Glutamatergic neuron (in vitro differentiated cells): ENCODE measurements around the gene CRTC3. TPM values are rescaled to one million over a fixed set of nuclear protein-coding genes. Genes with fewer than 3 reads are reported as not detected.
"Not testable (repeated sequence)": the region's sequence is repeated elsewhere in the genome, so short reads cannot be mapped to it uniquely, and the experiment has no call there.

Source experiments
- DNase-seq: peaks from one replicate; pipeline ENCODE4 v3.0.0; 2022
- H3K27ac Mint-ChIP-seq: one replicate; pipeline ENCODE4 v1.8.0; 2020; ENCODE audit warnings: mild to moderate bottlenecking, mixed read lengths, inconsistent platforms; ENCODE audit not compliant: unreplicated experiment
- H3K27me3 Mint-ChIP-seq: one replicate; pipeline ENCODE4 v1.8.0; 2020; ENCODE audit warnings: mild to moderate bottlenecking, moderate library complexity, mixed read lengths, inconsistent platforms; ENCODE audit not compliant: unreplicated experiment
- H3K36me3 Mint-ChIP-seq: one replicate; pipeline ENCODE4 v1.8.0; 2020; ENCODE audit warnings: mild to moderate bottlenecking, mixed read lengths, inconsistent platforms; ENCODE audit not compliant: unreplicated experiment
- H3K4me1 Mint-ChIP-seq: one replicate; pipeline ENCODE4 v1.8.0; 2020; ENCODE audit warnings: mild to moderate bottlenecking, low read depth, mixed read lengths, inconsistent platforms; ENCODE audit not compliant: unreplicated experiment
- H3K4me3 Mint-ChIP-seq: one replicate; pipeline ENCODE4 v1.8.0; 2020; ENCODE audit warnings: mild to moderate bottlenecking, mixed read lengths, inconsistent platforms; ENCODE audit not compliant: unreplicated experiment
- H3K9me3 Mint-ChIP-seq: one replicate; pipeline ENCODE4 v1.8.0; 2020; ENCODE audit warnings: mild to moderate bottlenecking, moderate library complexity, mixed read lengths, inconsistent platforms; ENCODE audit not compliant: unreplicated experiment
- CTCF ChIP-seq: fragments of 200-600 bp; sonication (generic); IDR thresholded peaks from one replicate; pipeline ENCODE4 v1.5.0; 2021; ENCODE audit not compliant: partially characterized antibody, unreplicated experiment
- total RNA-seq: library from RNA; stranded (reverse); fragmentation: NEBNext Ultra II Directional; extraction: Animal tissue kit (Norgen Biotek cat#: 25700); gene quantifications from one replicate; pipeline ENCODE4 v1.2.1, GENCODE V29; 2021; ENCODE audit not compliant: unreplicated experiment

CRTC3 gene
- total RNA-seq, 1 donor from 2014 or later: 50.1 TPM

DNA sequence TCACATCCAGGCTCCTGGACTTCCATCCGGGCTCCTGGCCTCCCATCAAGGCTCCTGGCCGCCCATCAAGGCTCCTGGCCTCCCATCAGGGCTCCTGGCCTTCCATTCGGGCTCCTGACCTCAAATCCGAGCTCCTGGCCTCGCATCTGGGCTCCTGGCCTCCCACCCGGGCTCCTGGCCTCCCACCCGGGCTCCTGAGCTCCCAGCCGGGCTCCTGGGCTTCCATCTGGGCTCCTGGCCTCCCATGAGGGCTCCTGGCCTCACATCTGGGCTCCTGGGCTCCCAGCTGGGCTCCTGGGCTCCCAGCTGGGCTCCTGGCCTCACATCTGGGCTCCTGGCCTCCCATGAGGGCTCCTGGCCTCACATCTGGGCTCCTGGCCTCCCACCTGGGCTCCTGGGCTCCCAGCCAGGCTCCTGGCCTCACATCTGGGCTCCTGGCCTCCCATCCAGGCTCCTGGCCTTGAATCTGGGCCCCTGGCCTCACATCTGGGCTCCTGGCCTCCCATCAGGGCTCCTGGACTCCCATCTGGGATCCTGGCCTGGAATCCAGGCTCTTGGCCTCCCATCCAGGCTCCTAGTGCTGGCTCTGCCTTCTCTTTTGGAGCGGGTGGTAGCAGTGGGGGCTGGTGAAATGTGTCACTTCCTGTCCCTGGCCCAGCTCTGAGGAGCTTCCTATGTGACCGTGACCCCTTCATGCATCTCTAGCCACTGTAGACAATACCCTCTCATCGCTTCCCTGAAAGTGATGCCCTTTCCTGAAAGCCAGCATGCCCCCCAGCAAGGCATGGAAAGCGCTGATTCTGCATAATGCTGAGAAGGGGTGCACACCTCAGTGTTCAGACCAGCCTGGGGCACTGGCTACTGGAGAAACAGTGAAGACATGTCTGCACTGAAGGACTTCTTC is 124.8 kb downstream of the CRTC3 start:
- Mint-ChIP-seq H3K27me3 (no peaks in the 10 kb centered on the region), H3K9me3 (peaks cover 3% of the 10 kb centered on the region), H3K4me1 (no peaks in the 10 kb centered on the region), H3K27ac (no peak overlapping the region), H3K4me3 (no peak overlapping the region), H3K36me3 (peaks cover 3% of the 10 kb centered on the region)
- no peak for DNase-seq
- no peak for TF ChIP-seq CTCF

GRCh38 chr15:90657520-90658172 is 127.9 kb downstream of the CRTC3 start:
- H3K27me3 Mint-ChIP-seq, H3K27ac Mint-ChIP-seq, DNase-seq, H3K4me3 Mint-ChIP-seq, H3K36me3 Mint-ChIP-seq, H3K4me1 Mint-ChIP-seq, H3K9me3 Mint-ChIP-seq: not testable (repeated sequence)

DNA sequence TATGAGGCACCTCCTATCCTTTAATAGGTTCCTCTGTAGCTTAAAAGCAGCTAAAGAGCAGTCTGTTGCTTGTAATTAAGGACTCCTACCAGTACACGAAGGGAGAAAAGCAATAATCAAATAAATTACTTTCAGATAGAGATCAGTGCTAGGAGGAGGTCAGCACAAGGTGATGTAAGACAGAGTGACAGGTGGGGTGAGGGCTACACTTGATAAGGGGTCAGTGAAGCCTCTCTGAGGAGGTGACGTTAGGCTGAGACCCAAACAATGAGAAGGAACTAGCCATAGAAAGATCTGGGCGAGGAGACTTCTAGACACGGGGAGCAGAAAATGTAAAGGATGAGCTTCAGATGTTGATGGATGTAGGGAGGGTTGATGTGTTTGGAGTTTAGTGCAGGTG is 129.8 kb downstream of the CRTC3 start:
- Mint-ChIP-seq H3K27ac (no peak overlapping the region), H3K36me3 (peaks cover 6% of the 10 kb centered on the region), H3K4me3 (no peak overlapping the region), H3K27me3 (peaks cover 2% of the 10 kb centered on the region), H3K4me1 (peaks cover 8% of the 10 kb centered on the region), H3K9me3 (peaks cover 4% of the 10 kb centered on the region)
- no peak for TF ChIP-seq CTCF
- no peak for DNase-seq

- Mint-ChIP-seq H3K9me3 (peaks cover 4% of the 10 kb centered on the region), H3K36me3 (peaks cover 6% of the 10 kb centered on the region), H3K27ac (no peak overlapping the region), H3K27me3 (peaks cover 4% of the 10 kb centered on the region), H3K4me1 (peaks cover 8% of the 10 kb centered on the region), H3K4me3 (no peak overlapping the region)
- no peak for TF ChIP-seq CTCF
- DNase-seq: peak; percentile 50
Measured at GRCh38 chr15:90660195-90660998, 130.7 kb downstream of the CRTC3 start.

GRCh38 chr15:90660999-90661330 is 131.2 kb downstream of the CRTC3 start:
- H3K36me3 Mint-ChIP-seq, H3K9me3 Mint-ChIP-seq, H3K4me3 Mint-ChIP-seq, H3K27ac Mint-ChIP-seq, H3K4me1 Mint-ChIP-seq, H3K27me3 Mint-ChIP-seq, DNase-seq: not testable (repeated sequence)

DNA sequence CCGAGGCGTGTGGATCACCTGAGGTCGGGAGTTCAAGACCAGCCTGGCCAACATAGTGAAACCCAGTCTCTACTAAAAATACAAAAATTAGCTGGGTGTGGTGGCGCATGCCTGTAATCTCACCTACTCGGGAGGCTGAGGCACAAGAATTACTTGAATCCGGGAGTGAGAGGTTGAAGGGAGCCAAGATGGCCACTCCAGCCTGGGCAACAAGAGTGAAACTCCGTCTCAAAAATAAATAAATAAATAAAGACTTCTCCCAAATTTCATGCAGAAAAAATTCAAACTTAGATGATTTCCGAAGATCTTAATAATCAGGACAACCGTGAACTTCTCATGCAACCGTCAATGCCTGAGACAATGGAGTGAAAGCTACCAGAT is 134.3 kb downstream of the CRTC3 start:
- DNase-seq, H3K36me3 Mint-ChIP-seq, H3K4me1 Mint-ChIP-seq, H3K27me3 Mint-ChIP-seq, H3K9me3 Mint-ChIP-seq: not testable (repeated sequence)
- H3K27ac Mint-ChIP-seq: peak overlapping the region; percentile 43
- H3K4me3 Mint-ChIP-seq: peak overlapping the region; percentile 79
